ENCODE data around the gene TBC1D8.
"Not testable (repeated sequence)": the region's sequence is repeated elsewhere in the genome, so short reads cannot be mapped to it uniquely, and the experiment has no call there.

The TBC1D8 gene

GRCh38 chr2:101057051-101057933 is 93.9 kb downstream of the TBC1D8 start:
- DNase-seq = no peak

- no peak for DNase-seq
Observed at GRCh38 chr2:101053117-101053516, 98.1 kb downstream of the TBC1D8 start.

- no peak for DNase-seq
Observed at GRCh38 chr2:101052147-101052546, 99.0 kb downstream of the TBC1D8 start.

- DNase-seq = not testable (repeated sequence)
Observed at GRCh38 chr2:101050886-101051285, 100.3 kb downstream of the TBC1D8 start.

- no peak for DNase-seq
Observed at GRCh38 chr2:101048756-101049155, 102.4 kb downstream of the TBC1D8 start.

- DNase-seq = no peak
Observed at GRCh38 chr2:101047774-101048173, 103.4 kb downstream of the TBC1D8 start.

GRCh38 chr2:101047075-101047766 is 104.0 kb downstream of the TBC1D8 start:
- DNase-seq = no peak

GRCh38 chr2:101045330-101045729 is 105.9 kb downstream of the TBC1D8 start:
- DNase-seq = no peak

GRCh38 chr2:101041413-101041812 is 109.8 kb downstream of the TBC1D8 start:
- no peak for DNase-seq

- DNase-seq = no peak
Observed at GRCh38 chr2:101040761-101041160, 110.4 kb downstream of the TBC1D8 start.

GRCh38 chr2:101040072-101040471 is 111.1 kb downstream of the TBC1D8 start:
- no peak for DNase-seq

- no peak for DNase-seq
Observed at GRCh38 chr2:101038455-101039255, 112.5 kb downstream of the TBC1D8 start.

- no peak for DNase-seq
Observed at GRCh38 chr2:101037161-101037755, 113.9 kb downstream of the TBC1D8 start.

GRCh38 chr2:101036562-101036961 is 114.6 kb downstream of the TBC1D8 start:
- DNase-seq = no peak

- no peak for DNase-seq
Observed at GRCh38 chr2:101032084-101032776, 119.0 kb downstream of the TBC1D8 start.

GRCh38 chr2:101030866-101031554 is 120.2 kb downstream of the TBC1D8 start:
- DNase-seq = no peak

GRCh38 chr2:101027852-101028251 is 123.3 kb downstream of the TBC1D8 start:
- DNase-seq = no peak

GRCh38 chr2:101026923-101027469 is 124.2 kb downstream of the TBC1D8 start:
- no peak for DNase-seq

GRCh38 chr2:101026253-101026701 is 124.9 kb downstream of the TBC1D8 start:
- no peak for DNase-seq

GRCh38 chr2:101025561-101025960 is 125.6 kb downstream of the TBC1D8 start:
- no peak for DNase-seq

Data from NCI-H187 (cell line).